ENCODE results near the gene OR10G7.

OR10G7 gene

DNA sequence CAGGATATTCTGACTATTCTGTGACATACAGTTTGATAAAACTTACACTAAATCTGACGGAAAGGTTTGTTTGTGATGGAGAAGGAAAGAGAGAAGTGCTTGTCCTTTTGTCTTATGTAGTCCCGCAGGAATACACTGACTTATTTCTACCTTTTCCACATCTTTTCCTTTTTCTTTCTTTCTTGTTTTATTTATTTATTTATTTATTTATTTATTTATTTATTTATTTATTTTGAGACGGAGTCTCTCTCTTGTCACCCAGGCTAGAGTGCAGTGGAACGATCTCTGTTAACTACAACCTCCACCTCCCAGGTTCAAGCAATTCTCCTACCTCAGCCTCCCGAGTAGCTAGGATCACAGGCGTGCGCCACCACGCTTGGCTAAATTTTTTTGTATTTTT lies 31.0 kb upstream of the OR10G7 start:
- TF ChIP-seq, protein P1, sequence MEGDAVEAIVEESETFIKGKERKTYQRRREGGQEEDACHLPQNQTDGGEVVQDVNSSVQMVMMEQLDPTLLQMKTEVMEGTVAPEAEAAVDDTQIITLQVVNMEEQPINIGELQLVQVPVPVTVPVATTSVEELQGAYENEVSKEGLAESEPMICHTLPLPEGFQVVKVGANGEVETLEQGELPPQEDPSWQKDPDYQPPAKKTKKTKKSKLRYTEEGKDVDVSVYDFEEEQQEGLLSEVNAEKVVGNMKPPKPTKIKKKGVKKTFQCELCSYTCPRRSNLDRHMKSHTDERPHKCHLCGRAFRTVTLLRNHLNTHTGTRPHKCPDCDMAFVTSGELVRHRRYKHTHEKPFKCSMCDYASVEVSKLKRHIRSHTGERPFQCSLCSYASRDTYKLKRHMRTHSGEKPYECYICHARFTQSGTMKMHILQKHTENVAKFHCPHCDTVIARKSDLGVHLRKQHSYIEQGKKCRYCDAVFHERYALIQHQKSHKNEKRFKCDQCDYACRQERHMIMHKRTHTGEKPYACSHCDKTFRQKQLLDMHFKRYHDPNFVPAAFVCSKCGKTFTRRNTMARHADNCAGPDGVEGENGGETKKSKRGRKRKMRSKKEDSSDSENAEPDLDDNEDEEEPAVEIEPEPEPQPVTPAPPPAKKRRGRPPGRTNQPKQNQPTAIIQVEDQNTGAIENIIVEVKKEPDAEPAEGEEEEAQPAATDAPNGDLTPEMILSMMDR (IDR thresholded peaks at IDR 0.05; ENCODE audit: insufficient read depth, low read depth, low read length, missing control alignments): no peak
- no peak for DNase-seq (ENCODE audit: low read depth)
- no peak overlapping the region for H3K4me3 ChIP-seq (ENCODE audit: low read length)

DNA sequence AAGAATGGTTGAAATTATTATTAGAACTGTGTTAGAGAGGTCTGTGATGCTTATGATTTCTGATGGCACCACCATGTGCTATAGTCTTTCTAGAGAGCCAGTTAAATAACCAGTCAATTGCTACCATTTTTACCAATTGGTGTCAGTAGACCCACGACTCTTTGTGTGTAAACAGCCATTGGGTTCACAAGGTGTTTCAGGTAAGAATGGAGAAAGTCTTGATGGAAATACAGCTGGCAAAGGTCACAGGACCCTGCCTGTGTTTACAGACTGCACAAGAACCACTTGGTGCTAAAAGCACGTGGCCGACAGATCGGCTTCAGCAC lies 30.5 kb upstream of the OR10G7 start:
- H3K4me3 ChIP-seq (ENCODE audit: low read length): peak overlapping the region; percentile 0
- no peak for DNase-seq (ENCODE audit: low read depth)

DNA sequence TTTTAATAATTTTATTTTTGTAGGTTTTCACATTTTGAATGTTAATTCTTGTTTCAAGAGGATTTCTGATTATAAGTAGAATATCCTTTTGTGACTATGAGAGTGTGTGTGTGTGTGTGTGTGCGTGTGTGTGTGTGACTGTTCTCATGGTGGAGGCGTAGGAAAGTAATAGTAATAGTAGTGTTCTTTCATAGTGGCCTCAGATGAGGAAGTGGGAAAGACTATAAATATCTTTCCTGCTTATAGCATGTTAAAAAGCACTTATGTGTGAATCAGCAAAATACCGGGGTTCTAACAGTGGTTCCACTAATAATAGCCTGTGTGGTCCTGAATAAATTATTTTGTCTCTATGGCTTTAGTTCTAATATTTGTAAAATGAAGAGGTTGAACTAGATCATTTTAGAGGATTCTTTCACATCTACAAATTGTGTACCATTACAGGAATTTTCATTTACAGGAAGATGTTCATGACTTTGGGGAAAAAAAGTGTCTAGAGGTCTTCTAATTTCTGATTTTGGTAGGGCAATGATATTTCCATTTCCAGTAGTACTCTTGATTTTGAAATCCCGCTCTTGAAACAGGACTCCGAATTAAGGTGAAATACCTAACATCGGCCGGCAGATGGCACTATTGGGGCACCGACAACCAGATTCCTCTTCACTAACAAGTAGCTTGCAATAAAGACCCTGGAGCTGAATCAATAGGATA lies 29.9 kb upstream of the OR10G7 start:
- H3K4me3 ChIP-seq (ENCODE audit: low read length): no peak overlapping the region
- peak; percentile 86 for DNase-seq (ENCODE audit: low read depth)
- TF ChIP-seq, protein P1 (IDR thresholded peaks at IDR 0.05; ENCODE audit: insufficient read depth, low read depth, low read length, missing control alignments): peak; percentile 74

More for the DNA sequence above, 30.5 kb upstream of the OR10G7 start:
- TF ChIP-seq, protein P1 (IDR thresholded peaks at IDR 0.05; ENCODE audit: insufficient read depth, low read depth, low read length, missing control alignments): no peak

DNA sequence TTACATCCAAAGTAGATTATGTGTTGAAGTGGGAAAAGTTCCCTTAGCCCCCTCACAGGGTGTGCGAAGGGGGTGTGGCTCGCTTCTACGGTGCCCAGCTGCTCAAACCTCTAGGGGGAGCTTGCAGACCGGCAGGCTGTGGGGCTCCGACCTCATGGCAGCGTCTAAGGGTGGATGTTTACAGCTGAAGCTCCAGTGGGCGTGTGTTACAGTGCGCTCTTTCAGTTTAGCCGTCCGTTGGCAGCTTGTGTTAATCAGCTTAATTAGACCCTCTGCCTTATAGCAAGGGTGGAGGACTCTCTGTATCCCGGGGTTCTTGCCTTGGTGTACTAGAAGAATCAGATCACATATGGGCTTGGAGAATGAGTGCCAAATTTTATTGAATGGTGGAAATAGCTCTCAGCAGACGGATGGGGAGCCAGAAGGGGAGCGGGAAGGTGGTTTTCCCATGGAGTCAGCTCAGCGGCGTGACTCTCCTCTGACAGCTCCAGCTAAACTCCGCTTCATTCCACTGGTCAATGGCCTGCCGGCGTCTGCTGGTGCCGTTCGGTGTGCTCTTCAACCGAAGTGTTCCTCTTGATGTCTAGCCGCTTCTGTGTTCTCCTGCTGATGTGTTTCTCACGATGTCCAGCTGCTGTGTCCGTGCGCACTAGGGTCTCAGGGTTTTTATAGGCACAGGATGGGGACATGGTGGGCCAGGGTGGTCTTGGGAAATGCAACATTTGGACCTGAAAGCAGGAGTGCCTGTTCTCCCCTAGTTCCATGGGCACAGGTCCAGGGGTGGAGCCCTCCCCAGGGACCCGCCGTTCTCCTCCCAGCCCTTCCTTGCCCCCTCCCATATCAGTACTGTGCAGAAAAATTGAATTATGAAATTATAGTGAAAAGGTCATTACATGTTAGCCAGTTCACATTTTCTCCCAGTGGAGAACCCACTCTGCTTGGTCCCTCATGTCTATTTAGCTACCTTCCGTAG lies 28.6 kb upstream of the OR10G7 start:
- peak overlapping the region; percentile 32 for H3K4me3 ChIP-seq (ENCODE audit: low read length)
- DNase-seq (ENCODE audit: low read depth): peak; percentile 78
- TF ChIP-seq, protein P1 (IDR thresholded peaks at IDR 0.05; ENCODE audit: insufficient read depth, low read depth, low read length, missing control alignments): peak; percentile 81

DNA sequence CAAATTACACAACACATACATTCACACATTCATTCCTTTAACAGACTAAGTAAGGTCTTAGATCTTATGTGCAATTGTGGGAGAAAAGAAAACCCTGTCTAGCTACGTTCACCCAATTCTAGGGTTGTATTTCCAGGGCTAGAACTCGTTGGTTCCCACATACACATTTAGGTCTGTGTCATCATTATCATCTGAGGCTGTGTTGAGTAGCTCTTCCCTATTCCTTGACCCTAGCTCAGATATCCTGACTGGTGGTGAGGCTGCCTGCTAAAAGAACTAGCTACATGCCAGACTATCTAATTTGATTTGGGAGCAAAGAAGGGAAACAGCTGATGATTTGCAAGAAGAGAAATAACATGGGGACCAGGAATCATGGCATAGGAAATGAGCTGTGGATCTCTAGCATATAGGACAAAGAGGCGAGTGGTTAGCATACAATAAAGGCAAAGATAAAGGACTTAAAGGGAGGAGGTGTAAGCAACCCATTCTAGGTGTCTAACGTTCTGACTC lies 27.5 kb upstream of the OR10G7 start:
- no peak overlapping the region for H3K4me3 ChIP-seq (ENCODE audit: low read length)
- DNase-seq (ENCODE audit: low read depth): no peak
- TF ChIP-seq, protein P1 (IDR thresholded peaks at IDR 0.05; ENCODE audit: insufficient read depth, low read depth, low read length, missing control alignments): no peak

DNA sequence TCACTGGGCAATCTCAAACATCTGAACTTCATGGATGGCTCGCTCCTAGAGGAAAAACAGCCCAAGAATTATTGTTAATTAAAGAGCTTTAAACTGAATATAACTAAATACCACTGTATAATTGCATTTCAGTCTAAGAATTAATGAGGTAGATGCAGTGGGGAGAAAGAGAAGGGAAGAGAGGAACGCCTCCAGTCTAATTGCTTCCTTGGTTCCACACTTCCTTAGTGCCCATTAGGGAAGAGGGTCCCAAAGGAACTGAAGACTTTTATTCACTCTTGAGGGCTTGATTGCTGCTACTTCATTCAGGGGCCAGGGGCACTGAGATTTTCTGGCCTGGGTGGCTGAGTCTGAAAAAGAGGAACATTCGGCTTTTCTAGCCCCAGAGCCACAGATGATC lies 11.8 kb upstream of the OR10G7 start:
- H3K4me3 ChIP-seq (ENCODE audit: low read length): no peak overlapping the region
- DNase-seq (ENCODE audit: low read depth): no peak
- TF ChIP-seq, protein P1 (IDR thresholded peaks at IDR 0.05; ENCODE audit: insufficient read depth, low read depth, low read length, missing control alignments): no peak

Measured in epithelial cell of esophagus (primary cell).